Measurements from ENCODE around the gene CPTP.

- TF ChIP-seq CTCF (IDR thresholded peaks at IDR 0.05; ENCODE audit: low read depth, low read length, poor library complexity, severe bottlenecking) = no peak
- TF ChIP-seq EZH2phosphoT487 (IDR thresholded peaks at IDR 0.05; ENCODE audit: borderline replicate concordance, low read length) = no peak
Measured at GRCh38 chr1:1366699-1367066, 42.1 kb downstream of the CPTP start.

Measured in DOHH2 (cell line).